Activated T-cell treated with anti-CD3 and anti-CD28 coated beads, Interleukin-2, amount 50 U/mL, for 72 hours (primary cell): Measurements from ENCODE around the gene USP36. TPM values are rescaled to one million over a fixed set of nuclear protein-coding genes. Genes with fewer than 3 reads are reported as not detected.
"Not testable (repeated sequence)": the region's sequence is repeated elsewhere in the genome, so short reads cannot be mapped to it uniquely, and the experiment has no call there.

Experiments used
- ATAC-seq, 2 donors: fragments of 150-1000 bp; cut with Tn5 transposase; replicated peaks in 1 of 2; 2 replicates each; pipeline ENCODE4 v1.10.0; 2021; ENCODE audit warnings: moderate library complexity in 2 of 2, mild to moderate bottlenecking in 1 of 2
- DNase-seq, 2 donors: peaks; one replicate each; pipeline ENCODE4 v3.0.0; 2021 to 2022; ENCODE audit warnings: mixed read lengths in 1 of 2
- H3K27ac Mint-ChIP-seq: one replicate; pipeline ENCODE4 v1.8.0; 2022; ENCODE audit warnings: mild to moderate bottlenecking, moderate library complexity, mixed read lengths
- H3K27me3 Mint-ChIP-seq: one replicate; pipeline ENCODE4 v1.8.0; 2022; ENCODE audit warnings: low read depth, mixed read lengths
- H3K36me3 Mint-ChIP-seq, 2 donors: one replicate each; pipeline ENCODE4 v1.8.0; 2022; ENCODE audit warnings: mixed read lengths in 2 of 2, mild to moderate bottlenecking in 1 of 2; ENCODE audit not compliant: insufficient read depth in 2 of 2
- H3K4me1 Mint-ChIP-seq: one replicate; pipeline ENCODE4 v1.8.0; 2022; ENCODE audit warnings: low read depth, mixed read lengths
- H3K4me3 Mint-ChIP-seq, 2 donors: one replicate each; pipeline ENCODE4 v1.8.0; 2022; ENCODE audit warnings: mild to moderate bottlenecking in 2 of 2, mixed read lengths in 2 of 2, moderate library complexity in 2 of 2
- H3K9me3 Mint-ChIP-seq, 2 donors: one replicate each; pipeline ENCODE4 v1.8.0; 2022; ENCODE audit warnings: mixed read lengths in 2 of 2
- total RNA-seq, 2 donors: library from RNA; stranded (reverse); gene quantifications; one replicate each; pipeline ENCODE4 v1.2.3, GENCODE V29; 2022

USP36 gene
- 100 to 1,000 TPM; 113 to 124 TPM for total RNA-seq

- Mint-ChIP-seq H3K36me3 (peaks cover 8 to 11% of the 10 kb centered on the region in 2 donors), H3K4me1 (peaks cover 62% of the 10 kb centered on the region), H3K27ac (peak within 1 kb of the TSS; percentile 85), H3K27me3 (no peaks in the 10 kb centered on the region), H3K4me3 (peak within 1 kb of the TSS; percentile 90 to 93), H3K9me3 (no peaks in the 10 kb centered on the region)
- peak; percentile 100 for DNase-seq
- ATAC-seq, result peak; percentile 90 to 91
Measured at GRCh38 chr17:78840780-78841611, at the start of gene USP36. Gene USP36 (minus strand): TSS chr17:78840814. CDS start chr17:78836363, 4,451 bp downstream.

- H3K27ac Mint-ChIP-seq, H3K27me3 Mint-ChIP-seq, DNase-seq, H3K9me3 Mint-ChIP-seq, H3K36me3 Mint-ChIP-seq: not testable (repeated sequence)
- H3K4me3 Mint-ChIP-seq, result peak overlapping the region; percentile 58 to 64
- H3K4me1 Mint-ChIP-seq, result peaks cover 31% of the 10 kb centered on the region
- peak; percentile 18 to 25 for ATAC-seq
Measured at GRCh38 chr17:78890096-78890495, 49.5 kb upstream of the USP36 start.

- peaks cover 31% of the 10 kb centered on the region for H3K4me1 Mint-ChIP-seq
- no peaks in the 10 kb centered on the region for H3K9me3 Mint-ChIP-seq
- H3K27me3 Mint-ChIP-seq, result no peaks in the 10 kb centered on the region
- H3K27ac Mint-ChIP-seq, result no peak overlapping the region
- H3K4me3 Mint-ChIP-seq, result peak overlapping the region; percentile 58 to 63
- ATAC-seq (peak; percentile 45 to 49), DNase-seq (peak in 1 of 2 donors; percentile 30)
- H3K36me3 Mint-ChIP-seq, result no peaks in the 10 kb centered on the region
Measured at GRCh38 chr17:78889531-78889930, 48.9 kb upstream of the USP36 start.

GRCh38 chr17:78888941-78889518, 48.4 kb upstream of the USP36 start:
- Mint-ChIP-seq H3K9me3 (no peaks in the 10 kb centered on the region), H3K27me3 (no peaks in the 10 kb centered on the region), H3K4me3 (peak overlapping the region; percentile 58 to 63), H3K36me3 (no peaks in the 10 kb centered on the region), H3K27ac (no peak overlapping the region), H3K4me1 (peaks cover 31% of the 10 kb centered on the region)
- no peak for ATAC-seq
- DNase-seq, result no peak

- Mint-ChIP-seq H3K4me1 (peaks cover 37% of the 10 kb centered on the region), H3K9me3 (no peaks in the 10 kb centered on the region), H3K36me3 (no peaks in the 10 kb centered on the region)
Measured at GRCh38 chr17:78886954-78887353, 46.3 kb upstream of the USP36 start.

GRCh38 chr17:78885956-78886355, 45.3 kb upstream of the USP36 start:
- ATAC-seq, result no peak

More at GRCh38 chr17:78886954-78887353, 46.3 kb upstream of the USP36 start:
- DNase-seq (no peak), ATAC-seq (no peak)
- Mint-ChIP-seq H3K27me3 (no peaks in the 10 kb centered on the region), H3K27ac (no peak overlapping the region), H3K4me3 (no peak overlapping the region)

GRCh38 chr17:78884876-78885667, 44.5 kb upstream of the USP36 start:
- Mint-ChIP-seq H3K4me3 (no peak overlapping the region), H3K9me3 (no peaks in the 10 kb centered on the region), H3K27ac (no peak overlapping the region), H3K36me3 (no peaks in the 10 kb centered on the region), H3K27me3 (no peaks in the 10 kb centered on the region), H3K4me1 (peaks cover 25% of the 10 kb centered on the region)
- ATAC-seq (no peak), DNase-seq (no peak)

More at GRCh38 chr17:78885956-78886355, 45.3 kb upstream of the USP36 start:
- H3K4me3 Mint-ChIP-seq, result no peak overlapping the region
- H3K27me3 Mint-ChIP-seq, result no peaks in the 10 kb centered on the region
- no peaks in the 10 kb centered on the region for H3K9me3 Mint-ChIP-seq
- H3K27ac Mint-ChIP-seq, result no peak overlapping the region
- H3K36me3 Mint-ChIP-seq, result no peaks in the 10 kb centered on the region
- DNase-seq, result no peak
- H3K4me1 Mint-ChIP-seq, result peaks cover 27% of the 10 kb centered on the region

- no peak for ATAC-seq
- Mint-ChIP-seq H3K27me3 (no peaks in the 10 kb centered on the region), H3K4me3 (no peak overlapping the region), H3K36me3 (no peaks in the 10 kb centered on the region), H3K4me1 (peaks cover 27% of the 10 kb centered on the region), H3K9me3 (no peaks in the 10 kb centered on the region), H3K27ac (no peak overlapping the region)
- DNase-seq, result no peak
Measured at GRCh38 chr17:78884148-78884825, 43.7 kb upstream of the USP36 start.

- DNase-seq, result no peak
- Mint-ChIP-seq H3K36me3 (no peaks in the 10 kb centered on the region), H3K27ac (no peak overlapping the region), H3K9me3 (no peaks in the 10 kb centered on the region), H3K27me3 (no peaks in the 10 kb centered on the region), H3K4me3 (no peak overlapping the region), H3K4me1 (peaks cover 28% of the 10 kb centered on the region)
- peak in 1 of 2 donors; percentile 14 for ATAC-seq
Measured at GRCh38 chr17:78883533-78884131, 43.0 kb upstream of the USP36 start.

- Mint-ChIP-seq H3K36me3 (no peaks in the 10 kb centered on the region), H3K27ac (no peak overlapping the region), H3K27me3 (no peaks in the 10 kb centered on the region), H3K4me3 (peak overlapping the region; percentile 46 to 63), H3K4me1 (peaks cover 29% of the 10 kb centered on the region), H3K9me3 (no peaks in the 10 kb centered on the region)
- DNase-seq (no peak), ATAC-seq (peak in 1 of 2 donors; percentile 27)
Measured at GRCh38 chr17:78883089-78883532, 42.5 kb upstream of the USP36 start.

GRCh38 chr17:78882540-78883088, 42.0 kb upstream of the USP36 start:
- no peaks in the 10 kb centered on the region for H3K9me3 Mint-ChIP-seq
- H3K4me3 Mint-ChIP-seq, result peak overlapping the region; percentile 22 to 63
- H3K36me3 Mint-ChIP-seq, result no peaks in the 10 kb centered on the region
- no peak for DNase-seq
- no peak for ATAC-seq
- H3K27me3 Mint-ChIP-seq, result no peaks in the 10 kb centered on the region
- peaks cover 29% of the 10 kb centered on the region for H3K4me1 Mint-ChIP-seq
- H3K27ac Mint-ChIP-seq, result no peak overlapping the region

GRCh38 chr17:78879635-78880186, 39.1 kb upstream of the USP36 start:
- peak; percentile 69 to 71 for ATAC-seq
- Mint-ChIP-seq H3K27ac (no peak overlapping the region), H3K4me3 (peak overlapping the region; percentile 64 to 70), H3K36me3 (no peaks in the 10 kb centered on the region), H3K27me3 (peaks cover 6% of the 10 kb centered on the region), H3K9me3 (no peaks in the 10 kb centered on the region), H3K4me1 (peaks cover 37% of the 10 kb centered on the region)
- peak; percentile 29 to 38 for DNase-seq
